A673 (cell line): ENCODE results near the gene PAQR8. TPM values are rescaled to one million over a fixed set of nuclear protein-coding genes. Genes with fewer than 3 reads are reported as not detected.
A peak's percentile ranks its signal among the peaks of the same experiment; 100 is the strongest.

Experiments
- BruUV-seq: library from RNA; stranded (reverse); fragments of 400-500 nt; replicated peaks from 2 replicates; lab custom pipeline; 2021; lab: Mats Ljungman, UMichigan
- CTCF ChIA-PET: fragments of 300-600 bp; sonication (Branson Sonifier 250); formaldehyde crosslinking; loops from one replicate; lab custom pipeline; 2022; ENCODE audit warnings: antibody characterized with exemption; lab: Charles Lee
- POLR2A ChIA-PET: fragments of 300-600 bp; sonication (Branson Sonifier 250); formaldehyde crosslinking; loops from one replicate; lab custom pipeline; 2022; ENCODE audit warnings: antibody characterized with exemption; ENCODE audit not compliant: low non-redundant PET; lab: Charles Lee
- DNase-seq: peaks from one replicate; pipeline ENCODE4 v3.0.0-alpha.2; 2015; ENCODE audit warnings: low spot score
- H3K27ac ChIP-seq: fragments of 200-600 bp; sonication (generic); 2 replicates; pipeline ENCODE4 v1.5.1; 2016; ENCODE audit warnings: mixed run types, low read depth, mild to moderate bottlenecking, mixed read lengths, antibody characterized with exemption, low read length; ENCODE audit not compliant: poor library complexity, severe bottlenecking
- H3K27me3 ChIP-seq: fragments of 200-600 bp; sonication (generic); replicated peaks from 2 replicates; pipeline ENCODE4 v1.6.1; 2017; ENCODE audit warnings: mixed run types, low read depth, mild to moderate bottlenecking, mixed read lengths, antibody characterized with exemption, low read length; ENCODE audit not compliant: insufficient read depth, poor library complexity
- H3K36me3 ChIP-seq: fragments of 200-600 bp; sonication (generic); 2 replicates; pipeline ENCODE4 v1.6.1; 2016; ENCODE audit warnings: mixed run types, mild to moderate bottlenecking, mixed read lengths, antibody characterized with exemption, low read length; ENCODE audit not compliant: insufficient read depth, poor library complexity, severe bottlenecking
- H3K4me1 ChIP-seq: fragments of 200-600 bp; sonication (generic); 2 replicates; pipeline ENCODE4 v1.6.1; 2017; ENCODE audit warnings: mixed run types, mild to moderate bottlenecking, mixed read lengths, antibody characterized with exemption, low read length; ENCODE audit not compliant: insufficient read depth, poor library complexity, severe bottlenecking
- H3K4me3 ChIP-seq: fragments of 200-600 bp; sonication (generic); 2 replicates; pipeline ENCODE4 v1.5.1; 2016; ENCODE audit warnings: low read depth, mixed run types, mild to moderate bottlenecking, mixed read lengths, low read length; ENCODE audit not compliant: poor library complexity, severe bottlenecking
- H3K9me3 ChIP-seq: fragments of 200-600 bp; sonication (generic); 2 replicates; pipeline ENCODE4 v1.6.1; 2016; ENCODE audit warnings: mixed run types, low read depth, mild to moderate bottlenecking, mixed read lengths, antibody characterized with exemption, low read length; ENCODE audit not compliant: poor library complexity, severe bottlenecking
- CTCF ChIP-seq: fragments of 300-800, 200-600 bp; sonication (generic); conservative IDR thresholded peaks from 2 replicates; pipeline ENCODE4 v1.5.1; 2017; ENCODE audit warnings: low read depth, mild to moderate bottlenecking, antibody characterized with exemption, low read length, moderate library complexity, mixed read lengths
- EZH2 ChIP-seq: fragments of 200-600 bp; sonication (generic); IDR thresholded peaks from 2 replicates; pipeline ENCODE4 v1.6.1; 2017; ENCODE audit warnings: borderline replicate concordance, low read depth, mild to moderate bottlenecking, mixed read lengths, antibody characterized with exemption, low read length; ENCODE audit not compliant: poor library complexity, severe bottlenecking
- intact Hi-C: fragments of 100-400 bp; cut with micrococcal nuclease; formaldehyde crosslinking; loops from one replicate; pipeline ENCODE4 v1.10.0; 2022; ENCODE audit not compliant: unreplicated experiment
- total RNA-seq: library from RNA; stranded (reverse); gene quantifications from 2 replicates; pipeline ENCODE4 v1.2.3, GENCODE V29; 2021

PAQR8 gene
- total RNA-seq, 1 experiment from 2014 or later = 1.5 TPM

GRCh38 chr6:52361414-52361944 is 472 bp upstream of the PAQR8 start:
- H3K27ac ChIP-seq = peak overlapping the region; percentile 50
- ChIA-PET CTCF (interaction anchor here (1.1 to 1.4 kb wide), 2 partner anchors 10 to 39 kb away, joined by 3 to 4 read pairs; no protein-coding TSS in a partner anchor), POLR2A (interaction anchor here (0.6 to 0.7 kb wide), 2 partner anchors 63 to 299 kb away, joined by 3 to 9 read pairs; no protein-coding TSS in a partner anchor)
- H3K4me3 ChIP-seq = peak overlapping the region; percentile 63
- H3K4me1 ChIP-seq = peaks cover 11% of the 10 kb centered on the region
- no peaks in the 10 kb centered on the region for H3K27me3 ChIP-seq
- H3K9me3 ChIP-seq = no peaks in the 10 kb centered on the region
- intact Hi-C loops = no loop called here
- H3K36me3 ChIP-seq = no peaks in the 10 kb centered on the region
- DNase-seq = no peak
- TF ChIP-seq CTCF (no peak), EZH2 (no peak)
- no TSS peak for BruUV-seq

GRCh38 chr6:52362443-52363227 is 684 bp downstream of the PAQR8 start:
- H3K27me3 ChIP-seq = no peaks in the 10 kb centered on the region
- H3K36me3 ChIP-seq = no peaks in the 10 kb centered on the region
- ChIA-PET CTCF (interaction anchor here (1.1 to 1.4 kb wide), 2 partner anchors 8 to 37 kb away, joined by 3 to 4 read pairs; no protein-coding TSS in a partner anchor), POLR2A (interaction anchor here (0.6 kb wide), 2 partner anchors 12 to 309 kb away, joined by 3 read pairs; no protein-coding TSS in a partner anchor)
- H3K27ac ChIP-seq = peak overlapping the region; percentile 50
- TF ChIP-seq EZH2 = no peak
- peak; percentile 21; the same call in 1 of the 2 replicates for TF ChIP-seq CTCF
- intact Hi-C loops = loop anchor here (2.0 kb wide), 1 partner anchor 78 kb away; the partner anchor contains the start of gene MCM3
- no peaks in the 10 kb centered on the region for H3K9me3 ChIP-seq
- peak; percentile 32 for DNase-seq
- peaks cover 11% of the 10 kb centered on the region for H3K4me1 ChIP-seq
- peak overlapping the region; percentile 63 for H3K4me3 ChIP-seq
- BruUV-seq = no TSS peak

- intact Hi-C loops = loop anchor here (2.0 kb wide), 1 partner anchor 79 kb away; the partner anchor contains the start of gene MCM3
- ChIA-PET POLR2A (no interaction called here), CTCF (interaction anchor here (0.7 kb wide), 1 partner anchor 129 kb away, joined by 3 read pairs; no protein-coding TSS in a partner anchor)
- no peak for DNase-seq
- Histone ChIP-seq H3K4me3 (peak overlapping the region; percentile 63), H3K4me1 (peaks cover 11% of the 10 kb centered on the region), H3K27ac (no peak overlapping the region), H3K9me3 (no peaks in the 10 kb centered on the region), H3K27me3 (no peaks in the 10 kb centered on the region), H3K36me3 (no peaks in the 10 kb centered on the region)
- no TSS peak for BruUV-seq
- no peak for TF ChIP-seq CTCF
- no peak for TF ChIP-seq EZH2
Observed at GRCh38 chr6:52363228-52363867, 1.4 kb downstream of the PAQR8 start.
